Dendritic cell treated with granulocyte-macrophage colony-stimulating factor and Interleukin-4, amounts not matched to agents 40 ng/mL and 50 ng/mL, for 4 days (primary cell): ENCODE results near the gene OSGIN1.

Experiments used
- H3K27ac Mint-ChIP-seq: one replicate; pipeline ENCODE4 v1.8.0; 2022; ENCODE audit warnings: mild to moderate bottlenecking, mixed read lengths
- H3K27me3 Mint-ChIP-seq: one replicate; pipeline ENCODE4 v1.8.0; 2022; ENCODE audit warnings: mild to moderate bottlenecking, mixed read lengths
- H3K36me3 Mint-ChIP-seq: one replicate; pipeline ENCODE4 v1.8.0; 2022; ENCODE audit warnings: low read depth, mixed read lengths
- H3K4me1 Mint-ChIP-seq: one replicate; pipeline ENCODE4 v1.8.0; 2022; ENCODE audit warnings: low read depth, mixed read lengths
- H3K4me3 Mint-ChIP-seq: one replicate; pipeline ENCODE4 v1.8.0; 2022; ENCODE audit warnings: mild to moderate bottlenecking, moderate library complexity, mixed read lengths
- H3K9me3 Mint-ChIP-seq: one replicate; pipeline ENCODE4 v1.8.0; 2022; ENCODE audit warnings: mixed read lengths
- intact Hi-C: fragments of 100-400 bp; cut with micrococcal nuclease; formaldehyde crosslinking; loops from one replicate; pipeline ENCODE4 v1.15.0; 2022

The OSGIN1 gene

DNA sequence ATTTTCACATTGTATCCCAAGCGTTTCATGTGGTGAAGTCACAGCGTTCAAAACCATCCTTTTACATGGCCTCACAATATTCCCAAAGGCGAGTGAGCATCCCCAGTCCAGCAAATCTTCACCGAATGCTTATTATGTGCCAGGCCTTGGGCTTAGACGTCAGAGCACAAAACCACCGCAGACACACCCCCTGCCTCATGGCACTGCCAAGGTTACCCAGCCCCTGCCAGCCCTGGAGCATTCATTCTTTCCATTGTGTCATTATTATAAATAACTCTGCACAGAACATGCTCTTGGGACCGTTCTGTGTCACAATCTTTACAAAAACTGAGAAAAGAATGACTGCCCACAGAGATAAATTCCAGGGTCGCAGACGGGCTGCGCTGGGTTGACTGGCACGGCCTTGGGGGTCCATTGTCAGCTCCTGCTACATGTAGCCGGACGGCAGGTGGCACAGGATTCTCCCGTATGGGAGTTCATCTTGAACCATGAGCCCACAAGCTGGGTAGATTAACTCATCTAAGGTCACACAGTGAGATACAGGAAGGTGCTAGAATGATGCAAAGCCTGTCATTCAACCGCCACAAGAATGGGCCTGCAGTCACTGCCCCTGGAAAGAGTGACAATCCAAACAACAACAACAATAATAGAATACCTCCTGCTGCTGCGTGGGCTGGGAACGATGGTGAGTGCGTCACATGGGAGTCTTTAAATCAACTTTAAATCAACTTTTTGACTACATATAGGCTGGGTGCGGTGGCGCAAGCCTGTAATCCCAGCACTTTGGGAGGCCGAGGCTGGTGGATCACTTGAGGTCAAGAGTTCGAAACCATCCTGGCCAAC is 10.5 kb downstream of the OSGIN1 start:
- H3K4me3 Mint-ChIP-seq, result no peak overlapping the region
- intact Hi-C loops, result no loop called here
- H3K4me1 Mint-ChIP-seq, result peaks cover 11% of the 10 kb centered on the region
- H3K27ac Mint-ChIP-seq, result no peak overlapping the region
- H3K9me3 Mint-ChIP-seq, result no peaks in the 10 kb centered on the region
- peaks cover 5% of the 10 kb centered on the region for H3K27me3 Mint-ChIP-seq
- peaks cover 81% of the 10 kb centered on the region for H3K36me3 Mint-ChIP-seq

DNA sequence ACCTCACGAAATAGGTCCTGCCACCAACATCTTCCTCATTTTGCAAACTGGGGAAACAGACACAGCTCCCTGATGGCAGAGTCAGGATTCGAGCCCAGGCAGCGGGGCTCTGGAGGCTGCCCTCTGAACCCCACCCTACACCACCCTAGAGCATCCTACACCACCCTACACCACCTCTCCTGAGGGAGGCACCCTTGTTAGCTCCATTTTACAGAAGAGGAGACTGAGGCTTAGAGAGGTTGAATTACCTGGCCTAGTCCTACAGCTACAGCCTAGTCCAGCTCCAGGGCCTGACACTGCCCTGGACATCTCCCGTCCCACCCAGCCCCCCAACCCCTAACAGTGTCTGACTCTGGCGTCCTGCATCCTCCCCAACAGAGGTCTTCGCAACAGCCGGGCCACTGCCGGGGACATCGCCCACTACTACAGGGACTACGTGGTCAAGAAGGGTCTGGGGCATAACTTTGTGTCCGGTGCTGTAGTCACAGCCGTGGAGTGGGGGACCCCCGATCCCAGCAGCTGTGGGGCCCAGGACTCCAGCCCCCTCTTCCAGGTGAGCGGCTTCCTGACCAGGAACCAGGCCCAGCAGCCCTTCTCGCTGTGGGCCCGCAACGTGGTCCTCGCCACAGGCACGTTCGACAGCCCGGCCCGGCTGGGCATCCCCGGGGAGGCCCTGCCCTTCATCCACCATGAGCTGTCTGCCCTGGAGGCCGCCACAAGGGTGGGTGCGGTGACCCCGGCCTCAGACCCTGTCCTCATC is 11.8 kb downstream of the OSGIN1 start:
- H3K27me3 Mint-ChIP-seq, result peaks cover 15% of the 10 kb centered on the region
- intact Hi-C loops, result no loop called here
- H3K36me3 Mint-ChIP-seq, result peaks cover 67% of the 10 kb centered on the region
- H3K4me3 Mint-ChIP-seq, result no peak overlapping the region
- no peak overlapping the region for H3K27ac Mint-ChIP-seq
- no peaks in the 10 kb centered on the region for H3K9me3 Mint-ChIP-seq
- H3K4me1 Mint-ChIP-seq, result peaks cover 8% of the 10 kb centered on the region

DNA sequence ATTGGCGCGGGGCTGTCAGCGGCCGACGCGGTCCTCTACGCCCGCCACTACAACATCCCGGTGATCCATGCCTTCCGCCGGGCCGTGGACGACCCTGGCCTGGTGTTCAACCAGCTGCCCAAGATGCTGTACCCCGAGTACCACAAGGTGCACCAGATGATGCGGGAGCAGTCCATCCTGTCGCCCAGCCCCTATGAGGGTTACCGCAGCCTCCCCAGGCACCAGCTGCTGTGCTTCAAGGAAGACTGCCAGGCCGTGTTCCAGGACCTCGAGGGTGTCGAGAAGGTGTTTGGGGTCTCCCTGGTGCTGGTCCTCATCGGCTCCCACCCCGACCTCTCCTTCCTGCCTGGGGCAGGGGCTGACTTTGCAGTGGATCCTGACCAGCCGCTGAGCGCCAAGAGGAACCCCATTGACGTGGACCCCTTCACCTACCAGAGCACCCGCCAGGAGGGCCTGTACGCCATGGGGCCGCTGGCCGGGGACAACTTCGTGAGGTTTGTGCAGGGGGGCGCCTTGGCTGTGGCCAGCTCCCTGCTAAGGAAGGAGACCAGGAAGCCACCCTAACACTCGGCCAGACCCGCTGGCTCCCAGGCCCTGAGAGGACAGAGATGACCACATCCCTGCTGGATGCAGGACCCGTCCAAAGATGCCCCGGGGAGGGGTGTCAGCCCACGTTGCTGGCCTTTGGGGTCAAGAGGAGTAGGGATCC is 12.6 kb downstream of the OSGIN1 start:
- intact Hi-C loops, result no loop called here
- H3K4me1 Mint-ChIP-seq, result peaks cover 5% of the 10 kb centered on the region
- H3K27ac Mint-ChIP-seq, result no peak overlapping the region
- peaks cover 23% of the 10 kb centered on the region for H3K27me3 Mint-ChIP-seq
- peaks cover 60% of the 10 kb centered on the region for H3K36me3 Mint-ChIP-seq
- H3K9me3 Mint-ChIP-seq, result no peaks in the 10 kb centered on the region
- H3K4me3 Mint-ChIP-seq, result no peak overlapping the region

DNA sequence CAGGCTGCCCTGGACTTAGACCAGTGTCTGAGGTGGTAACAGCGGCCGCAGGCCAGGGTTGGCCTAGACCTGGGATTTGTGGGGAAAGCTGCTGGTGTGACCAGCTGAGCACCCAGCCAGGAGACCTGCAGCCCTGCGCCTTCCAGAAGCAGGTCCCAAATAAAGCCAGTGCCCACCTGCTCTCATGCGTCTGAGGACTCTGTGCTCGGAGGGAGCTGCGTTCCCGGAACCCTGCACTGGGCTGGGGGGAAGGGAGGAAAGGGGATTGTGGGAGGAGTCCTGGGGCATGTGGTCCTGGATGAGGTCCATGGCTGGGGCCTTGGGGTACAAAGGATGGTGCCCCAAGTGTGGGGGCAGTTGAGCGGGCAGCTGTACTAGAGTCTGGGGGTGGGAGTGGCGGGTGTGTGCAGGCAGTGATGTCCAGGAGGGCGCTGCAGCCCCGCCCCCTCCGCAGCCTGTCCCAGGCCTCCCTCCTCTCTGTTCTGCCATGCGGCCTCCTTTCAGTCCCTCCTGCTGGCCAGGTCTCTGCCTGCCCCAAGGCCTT is 13.2 kb downstream of the OSGIN1 start:
- Mint-ChIP-seq H3K4me1 (peaks cover 5% of the 10 kb centered on the region), H3K9me3 (no peaks in the 10 kb centered on the region), H3K27ac (no peak overlapping the region), H3K36me3 (peaks cover 54% of the 10 kb centered on the region), H3K27me3 (peaks cover 28% of the 10 kb centered on the region), H3K4me3 (no peak overlapping the region)
- intact Hi-C loops, result no loop called here

DNA sequence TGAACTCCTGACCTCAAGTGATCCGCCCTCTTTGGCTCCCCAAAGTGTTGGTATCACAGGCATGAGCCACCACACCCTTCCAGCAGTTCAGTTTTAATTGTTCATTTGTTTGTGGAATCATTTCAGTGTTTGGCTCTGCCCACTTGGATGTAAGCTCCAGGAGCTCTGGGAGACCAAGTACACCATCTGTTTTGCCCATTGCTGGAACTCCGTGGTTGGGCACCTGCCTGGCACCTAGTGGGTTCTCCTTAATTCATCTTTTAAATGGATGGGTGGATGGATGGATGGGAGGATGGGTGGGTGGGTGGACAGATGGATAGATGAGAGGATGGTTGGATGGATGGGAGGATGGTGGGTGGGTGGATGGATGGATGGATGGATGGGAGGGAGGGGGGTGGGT is 14.1 kb downstream of the OSGIN1 start:
- Mint-ChIP-seq H3K27ac (no peak overlapping the region), H3K9me3 (no peaks in the 10 kb centered on the region), H3K4me1 (peaks cover 5% of the 10 kb centered on the region), H3K27me3 (peaks cover 36% of the 10 kb centered on the region), H3K4me3 (no peak overlapping the region), H3K36me3 (peaks cover 45% of the 10 kb centered on the region)
- intact Hi-C loops, result no loop called here

DNA sequence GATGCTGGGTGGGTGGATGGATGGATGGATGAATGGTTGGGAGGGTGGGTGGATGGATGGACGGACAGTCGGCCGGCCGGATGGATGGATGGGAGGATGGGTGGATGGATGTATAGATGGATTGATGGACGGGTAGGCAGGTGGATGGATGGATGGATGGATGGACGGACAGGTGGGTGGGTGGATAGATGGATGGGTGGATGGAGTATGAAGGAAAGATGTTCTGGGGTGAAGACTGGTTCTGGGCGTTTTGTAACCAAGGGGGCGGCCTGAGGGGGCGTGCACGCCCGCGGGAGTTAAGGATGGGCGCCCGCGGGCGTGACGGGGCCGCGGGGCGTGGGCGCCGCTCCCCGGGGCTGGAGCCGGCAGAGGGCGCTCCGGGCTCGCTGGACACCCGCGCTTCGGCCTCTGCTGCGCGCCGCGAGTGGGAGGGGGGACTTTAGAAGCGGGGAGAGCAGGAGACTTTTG is 14.8 kb downstream of the OSGIN1 start, which contains the start of gene NECAB2:
Gene NECAB2 (plus strand): TSS at position 407 of the 468 bp plus-strand sequence. CDS start 405 bp downstream, outside the sequence.
- intact Hi-C loops, result loop anchor here (2.0 kb wide), 1 partner anchor 219 kb away; the partner anchor contains the start of gene TAF1C
- Mint-ChIP-seq H3K27ac (no peak within 1 kb of the TSS), H3K4me3 (peak within 1 kb of the TSS; percentile 61)

DNA sequence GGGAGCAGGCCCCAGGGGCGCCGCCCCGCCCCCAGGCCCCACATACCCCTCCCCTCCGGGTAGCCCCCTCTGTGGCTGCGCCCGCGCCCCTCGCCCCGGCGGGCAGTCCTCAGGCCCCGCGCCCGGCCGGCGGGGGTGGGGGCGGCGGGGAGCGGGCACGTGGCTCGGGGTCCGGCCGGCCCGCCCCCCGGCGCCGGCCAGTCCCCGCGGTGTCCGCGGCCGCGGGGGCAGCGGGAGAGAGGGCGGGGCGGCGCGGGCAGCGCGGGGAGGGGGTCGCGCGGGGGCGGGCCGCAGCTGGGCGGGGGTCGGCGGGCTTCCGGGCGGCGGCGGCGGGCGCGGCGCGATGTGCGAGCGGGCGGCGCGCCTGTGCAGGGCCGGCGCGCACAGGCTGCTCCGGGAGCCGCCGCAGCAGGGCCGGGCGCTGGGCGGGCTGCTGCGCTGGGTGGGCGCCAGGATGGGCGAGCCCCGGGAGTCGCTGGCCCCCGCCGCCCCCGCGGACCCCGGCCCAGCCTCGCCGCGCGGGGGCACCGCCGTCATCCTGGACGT is 15.3 kb downstream of the OSGIN1 start:
- Mint-ChIP-seq H3K4me3 (peak overlapping the region; percentile 46), H3K27me3 (peaks cover 46% of the 10 kb centered on the region), H3K9me3 (no peaks in the 10 kb centered on the region), H3K36me3 (peaks cover 32% of the 10 kb centered on the region), H3K27ac (no peak overlapping the region), H3K4me1 (peaks cover 5% of the 10 kb centered on the region)
- intact Hi-C loops, result loop anchor here (2.0 kb wide), 1 partner anchor 218 kb away; the partner anchor contains the start of gene TAF1C

More for the DNA sequence above, 14.8 kb downstream of the OSGIN1 start, which contains the start of gene NECAB2:
- peaks cover 5% of the 10 kb centered on the region for H3K4me1 Mint-ChIP-seq
- H3K9me3 Mint-ChIP-seq, result no peaks in the 10 kb centered on the region
- H3K36me3 Mint-ChIP-seq, result peaks cover 37% of the 10 kb centered on the region
- peaks cover 41% of the 10 kb centered on the region for H3K27me3 Mint-ChIP-seq

DNA sequence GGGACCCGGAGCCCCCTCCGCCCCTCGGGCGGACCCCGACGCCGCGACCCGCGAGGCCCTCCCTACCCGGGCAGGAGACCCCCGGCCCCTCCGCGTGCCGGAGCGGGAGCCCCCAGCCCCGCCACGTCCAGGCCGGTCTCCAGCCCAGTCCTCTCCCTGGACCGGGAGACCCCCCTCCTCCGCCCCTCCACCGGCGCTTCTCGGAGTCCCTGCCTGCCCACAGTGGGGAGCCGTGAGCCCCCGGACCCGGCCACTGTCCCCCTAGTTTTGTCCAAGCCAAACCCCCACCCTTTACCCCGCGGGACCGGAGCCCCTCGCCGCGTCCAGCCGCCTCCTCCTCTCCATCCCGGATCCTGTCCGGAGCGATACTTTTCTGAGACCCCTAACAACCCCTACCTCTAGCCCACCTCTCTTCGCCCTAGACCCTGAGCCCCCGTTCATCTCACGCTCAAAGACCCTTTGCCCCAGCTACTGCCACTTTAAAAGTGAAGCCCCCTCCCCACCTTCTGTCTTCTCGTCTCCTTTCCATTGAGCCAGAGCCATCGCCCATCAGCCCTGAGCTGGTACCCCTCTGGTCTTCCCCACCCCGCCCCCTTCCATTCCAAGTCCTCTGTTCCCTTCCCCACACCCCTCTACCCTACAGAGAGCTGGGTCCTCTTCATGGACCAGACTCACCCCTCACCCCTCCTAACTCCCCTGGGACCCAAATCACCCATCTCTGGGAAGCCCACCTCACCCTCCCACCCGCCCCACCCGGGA is 16.0 kb downstream of the OSGIN1 start:
- Mint-ChIP-seq H3K36me3 (peaks cover 25% of the 10 kb centered on the region), H3K4me1 (peaks cover 5% of the 10 kb centered on the region), H3K27ac (no peak overlapping the region), H3K9me3 (no peaks in the 10 kb centered on the region), H3K27me3 (peaks cover 48% of the 10 kb centered on the region), H3K4me3 (peak overlapping the region; percentile 61)
- intact Hi-C loops, result loop anchor here (2.0 kb wide), 1 partner anchor 218 kb away; the partner anchor contains the start of gene TAF1C

DNA sequence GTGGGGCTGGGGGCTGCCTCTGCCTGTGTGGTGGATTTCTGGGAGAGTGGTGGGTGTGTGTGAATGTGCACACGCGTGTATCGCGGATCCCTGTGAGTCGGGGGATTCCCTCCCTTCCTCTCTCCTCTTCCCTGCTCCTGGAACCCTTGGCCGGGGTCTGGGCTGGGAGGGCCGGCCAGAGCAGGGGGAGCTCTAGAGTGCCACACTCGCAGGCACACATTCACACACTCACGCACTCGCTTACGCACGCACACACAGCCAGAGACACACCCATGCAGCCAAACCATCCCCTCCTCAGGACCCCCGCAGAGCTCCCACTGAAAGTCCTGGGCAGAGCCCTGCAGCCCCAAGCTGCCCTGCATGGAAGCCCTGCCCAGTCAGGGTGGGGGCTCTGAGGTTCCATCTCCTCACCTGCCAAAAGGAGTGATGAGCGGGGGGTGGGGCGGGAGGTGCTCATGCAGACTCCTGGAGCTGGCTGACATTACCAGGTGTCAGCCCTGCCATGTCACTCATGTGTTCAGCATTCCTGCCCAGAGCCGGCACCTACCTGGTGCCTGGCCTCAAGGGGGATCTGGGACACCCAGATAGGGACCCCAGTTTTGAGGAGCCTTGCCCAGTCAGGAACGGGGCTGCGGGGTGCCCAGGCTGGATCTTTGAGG is 16.9 kb downstream of the OSGIN1 start:
- H3K9me3 Mint-ChIP-seq, result no peaks in the 10 kb centered on the region
- H3K36me3 Mint-ChIP-seq, result peaks cover 19% of the 10 kb centered on the region
- H3K27me3 Mint-ChIP-seq, result peaks cover 53% of the 10 kb centered on the region
- intact Hi-C loops, result loop anchor here (2.0 kb wide), 1 partner anchor 217 kb away; the partner anchor contains the start of gene TAF1C
- no peak overlapping the region for H3K27ac Mint-ChIP-seq
- H3K4me3 Mint-ChIP-seq, result no peak overlapping the region
- peaks cover 5% of the 10 kb centered on the region for H3K4me1 Mint-ChIP-seq

DNA sequence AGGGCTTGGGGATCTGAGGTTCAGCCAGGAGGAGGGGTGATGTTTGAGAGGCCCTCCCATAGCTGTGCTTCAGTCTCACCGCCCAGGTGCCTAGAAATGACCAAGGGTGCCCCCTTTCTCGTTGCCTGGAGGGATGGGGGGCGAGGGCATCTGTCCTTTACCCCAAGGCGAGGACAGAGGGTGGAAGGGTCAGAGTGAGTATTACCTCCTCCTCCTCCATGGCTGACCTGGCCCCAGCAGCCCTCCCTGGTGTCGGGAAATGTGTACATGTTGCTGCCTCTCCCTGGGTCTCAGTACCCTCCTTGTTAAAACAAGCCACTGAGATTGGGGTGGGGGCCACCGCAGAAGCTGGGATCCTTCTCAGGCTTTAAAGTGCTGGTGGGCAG is 17.4 kb downstream of the OSGIN1 start:
- Mint-ChIP-seq H3K27ac (no peak overlapping the region), H3K36me3 (peaks cover 13% of the 10 kb centered on the region), H3K4me1 (peaks cover 5% of the 10 kb centered on the region), H3K9me3 (no peaks in the 10 kb centered on the region), H3K4me3 (no peak overlapping the region), H3K27me3 (peaks cover 57% of the 10 kb centered on the region)
- intact Hi-C loops, result no loop called here

DNA sequence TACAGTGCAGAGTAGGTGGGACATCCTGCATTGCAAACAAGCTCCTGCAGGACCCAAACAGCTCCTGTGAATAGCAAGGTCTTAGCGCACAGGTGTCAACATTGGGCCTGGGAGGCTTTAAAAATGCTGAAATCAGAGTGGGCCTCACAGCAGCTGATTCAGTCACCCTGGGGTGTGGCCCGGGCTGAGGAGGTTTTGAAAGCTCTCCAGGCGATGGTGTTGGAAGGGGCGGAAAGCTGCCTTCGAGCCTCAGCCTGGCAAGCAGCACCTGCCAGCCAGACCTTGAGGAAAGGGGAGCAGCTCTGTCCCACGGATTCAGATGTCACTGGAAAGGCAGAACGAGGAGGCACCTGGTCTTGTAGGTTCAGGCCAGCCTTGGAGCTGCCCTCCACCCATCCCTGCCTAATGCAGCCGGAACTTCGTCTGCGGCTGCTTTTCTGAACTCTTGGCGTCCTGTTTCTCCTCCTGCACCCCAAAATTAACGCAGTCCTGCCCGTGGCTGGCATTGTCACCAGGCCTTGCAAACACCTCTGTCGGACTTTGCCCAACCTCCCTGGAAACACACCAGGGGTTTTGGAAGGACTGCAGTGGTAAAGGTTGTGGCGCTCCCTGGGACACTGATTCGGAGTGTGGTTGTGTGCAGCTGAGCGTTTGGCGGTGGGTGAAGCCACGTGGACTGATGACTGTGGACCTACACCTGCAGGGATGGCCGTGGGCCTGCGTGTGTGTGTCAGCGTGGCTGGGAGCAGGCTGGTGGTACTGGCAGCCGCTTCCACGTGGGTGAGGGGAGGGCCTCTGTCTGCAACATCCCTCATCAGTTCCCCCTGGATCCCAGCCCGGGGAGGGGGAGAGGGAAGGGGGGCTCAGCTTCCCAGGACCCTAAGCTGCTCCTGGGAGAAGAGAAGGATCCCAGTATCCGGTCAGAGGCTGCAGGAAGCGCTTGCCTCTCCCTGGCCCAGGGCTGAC is 18.4 kb downstream of the OSGIN1 start:
- Mint-ChIP-seq H3K4me1 (peaks cover 5% of the 10 kb centered on the region), H3K27me3 (peaks cover 60% of the 10 kb centered on the region), H3K36me3 (peaks cover 3% of the 10 kb centered on the region), H3K27ac (no peak overlapping the region), H3K4me3 (no peak overlapping the region), H3K9me3 (no peaks in the 10 kb centered on the region)
- intact Hi-C loops, result no loop called here
